SU-DHL-6 (cell line): Measurements from ENCODE around the gene FAT3.

Experiments used
- H2AFZ ChIP-seq: fragments of 200-600 bp; sonication (generic); 2 replicates; pipeline ENCODE4 v1.6.1; 2014; ENCODE audit warnings: low read depth, mild to moderate bottlenecking, moderate library complexity, mixed read lengths, antibody characterized with exemption, low read length; ENCODE audit not compliant: severe bottlenecking
- H3F3A ChIP-seq: fragments of 200-600 bp; shearing (Covaris generic); 2 replicates; pipeline ENCODE4 v1.6.0; 2016; ENCODE audit warnings: antibody characterized with exemption, mild to moderate bottlenecking; ENCODE audit not compliant: insufficient read depth
- H3K27ac ChIP-seq: fragments of 200-600 bp; sonication (generic); 2 replicates; pipeline ENCODE4 v1.5.1; 2016; ENCODE audit warnings: low read depth, mild to moderate bottlenecking, low read length, moderate library complexity, mixed read lengths
- H3K27me3 ChIP-seq: fragments of 200-600 bp; sonication (generic), shearing (Covaris generic); 2 replicates; pipeline ENCODE4 v1.6.0; 2014; ENCODE audit warnings: mild to moderate bottlenecking, low read length
- H3K36me3 ChIP-seq: fragments of 200-600 bp; sonication (generic); 2 replicates; pipeline ENCODE4 v1.6.1; 2014; ENCODE audit warnings: mild to moderate bottlenecking, low read length, mixed read lengths
- H3K4me2 ChIP-seq: fragments of 300-600, 200-600 bp; shearing (Covaris generic), sonication (generic); 2 replicates; pipeline ENCODE4 v1.6.0; 2014; ENCODE audit warnings: low read length, low read depth, mild to moderate bottlenecking; ENCODE audit not compliant: poor library complexity, severe bottlenecking
- H3K4me3 ChIP-seq: fragments of 200-600 bp; sonication (generic); 2 replicates; pipeline ENCODE4 v1.5.1; 2014; ENCODE audit warnings: antibody characterized with exemption, low read length, mild to moderate bottlenecking, mixed read lengths; ENCODE audit not compliant: insufficient read depth, poor library complexity, severe bottlenecking
- H3K79me2 ChIP-seq: fragments of 200-600 bp; sonication (generic); 2 replicates; pipeline ENCODE4 v1.6.1; 2014; ENCODE audit warnings: mild to moderate bottlenecking, low read length, moderate library complexity; ENCODE audit not compliant: insufficient read depth
- H3K9ac ChIP-seq: fragments of 200-600 bp; sonication (generic); 2 replicates; pipeline ENCODE4 v1.7.0; 2014; ENCODE audit warnings: mild to moderate bottlenecking, low read length
- H3K9me2 ChIP-seq: fragments of 200-600 bp; sonication (generic); replicated peaks from 2 replicates; pipeline ENCODE4 v1.6.1; 2014; ENCODE audit warnings: low read length; ENCODE audit not compliant: insufficient read depth
- H3K9me3 ChIP-seq: fragments of 200-600 bp; sonication (generic); 2 replicates; pipeline ENCODE4 v1.6.1; 2014; ENCODE audit warnings: low read length, mixed read lengths; ENCODE audit not compliant: insufficient read depth
- H4K20me1 ChIP-seq: fragments of 200-600 bp; sonication (generic); 2 replicates; pipeline ENCODE4 v1.6.1; 2014; ENCODE audit warnings: low read depth, mild to moderate bottlenecking, antibody characterized with exemption, low read length, moderate library complexity, mixed read lengths
- EZH2phosphoT487 ChIP-seq: fragments of 200-600 bp; sonication (generic), shearing (Covaris generic); conservative IDR thresholded peaks from 2 replicates; pipeline ENCODE4 v1.6.1; 2018; ENCODE audit warnings: mild to moderate bottlenecking, antibody characterized with exemption, low read length, moderate library complexity, mixed read lengths
- TF ChIP-seq, protein P1 (sequence below): fragments of 200-600 bp; sonication (generic); IDR thresholded peaks from one replicate; pipeline ENCODE4 v1.5.1; 2017; ENCODE audit warnings: antibody characterized with exemption, mild to moderate bottlenecking, low read length, moderate library complexity; ENCODE audit not compliant: insufficient read depth, poor library complexity, severe bottlenecking

The FAT3 gene

DNA sequence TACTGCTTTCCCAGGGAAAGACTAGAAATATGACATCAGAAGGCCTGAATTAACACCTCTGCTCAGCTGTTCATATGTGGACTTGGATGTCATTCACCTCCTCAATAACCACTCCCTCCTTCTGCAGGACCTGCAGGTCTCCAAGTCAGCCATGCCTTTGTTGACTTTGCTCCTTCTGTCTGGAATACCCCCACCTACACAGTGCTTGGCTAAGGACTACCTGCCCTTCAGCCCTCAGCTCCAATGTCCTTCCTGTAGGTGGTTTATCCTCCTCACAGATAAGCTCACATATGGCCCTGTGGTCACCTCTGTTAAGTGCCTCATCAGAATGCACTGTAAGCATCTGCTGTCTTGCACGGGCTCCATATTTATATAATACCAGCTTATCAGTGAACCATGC is 26.4 kb upstream of the FAT3 start:
- no peak for TF ChIP-seq EZH2phosphoT487
- TF ChIP-seq, protein P1, sequence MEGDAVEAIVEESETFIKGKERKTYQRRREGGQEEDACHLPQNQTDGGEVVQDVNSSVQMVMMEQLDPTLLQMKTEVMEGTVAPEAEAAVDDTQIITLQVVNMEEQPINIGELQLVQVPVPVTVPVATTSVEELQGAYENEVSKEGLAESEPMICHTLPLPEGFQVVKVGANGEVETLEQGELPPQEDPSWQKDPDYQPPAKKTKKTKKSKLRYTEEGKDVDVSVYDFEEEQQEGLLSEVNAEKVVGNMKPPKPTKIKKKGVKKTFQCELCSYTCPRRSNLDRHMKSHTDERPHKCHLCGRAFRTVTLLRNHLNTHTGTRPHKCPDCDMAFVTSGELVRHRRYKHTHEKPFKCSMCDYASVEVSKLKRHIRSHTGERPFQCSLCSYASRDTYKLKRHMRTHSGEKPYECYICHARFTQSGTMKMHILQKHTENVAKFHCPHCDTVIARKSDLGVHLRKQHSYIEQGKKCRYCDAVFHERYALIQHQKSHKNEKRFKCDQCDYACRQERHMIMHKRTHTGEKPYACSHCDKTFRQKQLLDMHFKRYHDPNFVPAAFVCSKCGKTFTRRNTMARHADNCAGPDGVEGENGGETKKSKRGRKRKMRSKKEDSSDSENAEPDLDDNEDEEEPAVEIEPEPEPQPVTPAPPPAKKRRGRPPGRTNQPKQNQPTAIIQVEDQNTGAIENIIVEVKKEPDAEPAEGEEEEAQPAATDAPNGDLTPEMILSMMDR, result no peak
- Histone ChIP-seq H3K4me3 (no peak overlapping the region), H3K9ac (no peak overlapping the region), H4K20me1 (no peaks in the 10 kb centered on the region), H3K9me2 (no peaks in the 10 kb centered on the region), H3K27me3 (no peaks in the 10 kb centered on the region), H3K4me2 (no peak overlapping the region), H3K79me2 (no peaks in the 10 kb centered on the region), H3K27ac (no peak overlapping the region), H3K9me3 (no peaks in the 10 kb centered on the region), H3K36me3 (no peaks in the 10 kb centered on the region), H2AFZ (no peak overlapping the region), H3F3A (no peaks in the 10 kb centered on the region)

DNA sequence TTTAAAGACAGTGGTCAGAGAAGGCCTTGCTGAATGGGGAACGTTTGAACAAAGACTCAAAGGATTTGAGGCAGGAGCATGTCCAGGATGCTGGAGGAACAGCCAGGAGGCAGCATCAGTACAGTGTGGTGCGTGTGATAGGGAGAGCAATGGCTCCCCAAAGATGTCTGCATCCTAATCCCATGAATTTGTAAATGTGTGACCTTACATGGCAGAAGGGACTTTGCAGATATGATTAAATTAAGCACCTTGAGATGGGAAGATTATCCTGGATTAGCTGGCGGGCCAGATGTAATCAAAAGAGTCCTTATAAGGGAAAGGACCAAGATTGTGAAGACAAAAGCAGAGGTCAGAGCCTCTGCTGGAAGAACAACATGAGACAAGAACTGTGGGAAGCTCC is 24.6 kb upstream of the FAT3 start:
- Histone ChIP-seq H3K4me3 (no peak overlapping the region), H3K9ac (no peak overlapping the region), H3K27ac (no peak overlapping the region), H3K79me2 (no peaks in the 10 kb centered on the region), H3F3A (no peaks in the 10 kb centered on the region), H3K36me3 (no peaks in the 10 kb centered on the region), H3K9me2 (no peaks in the 10 kb centered on the region), H4K20me1 (no peaks in the 10 kb centered on the region), H3K4me2 (no peak overlapping the region), H2AFZ (no peak overlapping the region), H3K27me3 (no peaks in the 10 kb centered on the region), H3K9me3 (no peaks in the 10 kb centered on the region)
- TF ChIP-seq EZH2phosphoT487, result no peak
- TF ChIP-seq, protein P1, result no peak

DNA sequence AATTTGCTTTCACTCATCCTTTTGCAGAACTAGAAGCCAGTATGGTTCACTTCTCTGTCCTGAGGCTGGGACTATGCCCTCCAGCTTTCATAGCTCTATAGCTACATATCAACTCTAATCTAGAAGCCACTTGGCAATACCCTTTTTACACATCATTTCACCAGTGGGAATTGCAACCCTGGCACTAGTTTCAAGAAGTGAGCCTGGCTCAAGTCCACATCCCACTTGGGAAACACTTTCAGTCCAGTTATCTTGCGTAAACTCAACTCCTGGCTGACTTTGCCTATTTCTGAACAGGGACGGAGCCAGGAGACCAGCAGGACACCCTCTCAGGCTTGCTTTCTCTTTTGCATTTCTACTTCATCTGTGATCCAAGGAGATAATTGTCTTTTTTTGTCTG is 19.9 kb upstream of the FAT3 start:
- H3K9me2 ChIP-seq, result no peaks in the 10 kb centered on the region
- no peak overlapping the region for H3K9ac ChIP-seq
- H3K36me3 ChIP-seq, result no peaks in the 10 kb centered on the region
- no peak overlapping the region for H2AFZ ChIP-seq
- no peak overlapping the region for H3K4me2 ChIP-seq
- no peaks in the 10 kb centered on the region for H4K20me1 ChIP-seq
- no peaks in the 10 kb centered on the region for H3F3A ChIP-seq
- no peak overlapping the region for H3K27ac ChIP-seq
- no peak for TF ChIP-seq EZH2phosphoT487
- TF ChIP-seq, protein P1, result no peak
- no peaks in the 10 kb centered on the region for H3K9me3 ChIP-seq
- no peaks in the 10 kb centered on the region for H3K79me2 ChIP-seq
- no peaks in the 10 kb centered on the region for H3K27me3 ChIP-seq
- no peak overlapping the region for H3K4me3 ChIP-seq
